Ascending aorta (tissue), 2 donors: ENCODE results near the gene SMARCE1. TPM values are rescaled to one million over a fixed set of nuclear protein-coding genes. Genes with fewer than 3 reads are reported as not detected.

ENCODE experiments used
- DNase-seq, 2 donors: peaks; one replicate each; pipeline ENCODE4 v3.0.0-alpha.2; 2019; ENCODE audit warnings: low spot score in 2 of 2
- H3K27ac ChIP-seq, 2 donors: fragments of 200-600 bp; sonication (generic); one replicate each; pipeline ENCODE4 v1.5.1; 2016 to 2017; ENCODE audit warnings: mild to moderate bottlenecking in 1 of 2
- H3K27me3 ChIP-seq: fragments of 200-600 bp; sonication (generic); one replicate; pipeline ENCODE4 v1.5.1; 2017
- H3K36me3 ChIP-seq, 2 donors: fragments of 200-600 bp; sonication (generic); one replicate each; pipeline ENCODE4 v1.5.1; 2016
- H3K4me1 ChIP-seq, 2 donors: fragments of 200-600 bp; sonication (generic); one replicate each; pipeline ENCODE4 v1.5.1; 2016 to 2017; ENCODE audit warnings: mild to moderate bottlenecking in 1 of 2
- H3K4me3 ChIP-seq, 2 donors: fragments of 200-600 bp; sonication (generic); one replicate each; pipeline ENCODE4 v1.5.1; 2016 to 2017; ENCODE audit warnings: mild to moderate bottlenecking in 1 of 2
- H3K9me3 ChIP-seq, 2 donors: fragments of 200-600 bp; sonication (generic); one replicate each; pipeline ENCODE4 v1.5.1; 2016
- CTCF ChIP-seq, 3 experiments: fragments of 200-600 bp in 2 of 3; fragments of 450-650 bp in 1 of 3; sonication (generic) in 2 of 3; IDR thresholded peaks; one replicate each; pipeline ENCODE4 v1.5.1; 2016 to 2019; ENCODE audit warnings: antibody characterized with exemption in 3 of 3, mild to moderate bottlenecking in 1 of 3, moderate library complexity in 1 of 3
- intact Hi-C: fragments of 100-400 bp; cut with DNase I; formaldehyde crosslinking; loops from one replicate; pipeline ENCODE4 v1.15.1; 2023
- total RNA-seq: library from RNA; depleted of rRNA; stranded (reverse); fragments of >200 nt; gene quantifications from one replicate; pipeline ENCODE4 v1.1.0, GENCODE V29; 2016

SMARCE1 gene
- total RNA-seq, 1 donor from 2014 or later: 147 TPM

DNA sequence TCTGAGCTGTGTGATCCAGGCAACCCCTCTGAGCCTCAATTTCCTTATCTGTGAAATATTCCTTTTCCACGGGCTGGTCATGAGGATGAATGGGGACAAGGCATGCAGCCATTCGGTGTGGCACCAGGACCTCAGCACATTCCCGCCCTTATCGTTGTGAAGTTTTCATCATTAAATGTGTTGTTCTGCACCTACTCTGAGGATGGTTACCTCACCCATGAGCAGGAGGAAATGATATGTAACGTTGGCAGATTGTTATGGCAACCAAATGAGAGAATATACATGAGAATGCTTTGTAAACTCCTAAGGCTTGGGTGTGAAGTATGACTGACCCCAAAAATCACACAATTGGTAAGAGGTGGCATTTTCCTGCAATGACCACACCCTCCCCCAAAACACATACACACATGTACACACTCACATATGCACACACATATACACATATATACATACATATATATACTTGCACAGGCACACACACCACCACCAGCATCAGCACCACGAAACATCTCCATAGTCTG lies 39.5 kb downstream of the SMARCE1 start:
- DNase-seq: no peak
- TF ChIP-seq CTCF (IDR thresholded peaks at IDR 0.05): no peak
- no peaks in the 10 kb centered on the region for H3K36me3 ChIP-seq

DNA sequence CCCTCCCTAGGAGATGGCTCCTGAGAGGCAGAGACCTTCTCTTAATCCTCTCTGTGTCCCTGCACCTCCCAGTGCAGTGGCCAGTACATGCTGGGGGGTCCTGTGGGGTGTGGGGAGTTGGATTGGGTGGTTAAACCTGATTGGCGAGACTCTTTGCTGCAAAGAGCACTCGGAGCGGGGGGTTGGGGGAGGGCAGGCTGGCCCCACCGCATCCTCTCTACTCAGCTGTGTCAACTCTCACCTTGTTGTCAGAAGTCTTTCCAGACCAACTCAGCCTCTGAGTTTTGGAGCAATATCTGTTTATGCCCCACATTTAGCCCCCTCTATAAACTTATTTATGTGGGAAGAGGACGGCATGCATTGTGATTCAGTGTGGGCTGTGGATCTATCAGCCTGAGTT lies 40.0 kb downstream of the SMARCE1 start:
- H3K27me3 ChIP-seq: no peaks in the 10 kb centered on the region

More for the DNA sequence above, 39.5 kb downstream of the SMARCE1 start:
- no peaks in the 10 kb centered on the region for H3K27me3 ChIP-seq
- H3K4me3 ChIP-seq: no peak overlapping the region
- intact Hi-C loops: no loop called here
- H3K9me3 ChIP-seq: no peaks in the 10 kb centered on the region
- H3K27ac ChIP-seq: no peak overlapping the region
- no peaks in the 10 kb centered on the region for H3K4me1 ChIP-seq

DNA sequence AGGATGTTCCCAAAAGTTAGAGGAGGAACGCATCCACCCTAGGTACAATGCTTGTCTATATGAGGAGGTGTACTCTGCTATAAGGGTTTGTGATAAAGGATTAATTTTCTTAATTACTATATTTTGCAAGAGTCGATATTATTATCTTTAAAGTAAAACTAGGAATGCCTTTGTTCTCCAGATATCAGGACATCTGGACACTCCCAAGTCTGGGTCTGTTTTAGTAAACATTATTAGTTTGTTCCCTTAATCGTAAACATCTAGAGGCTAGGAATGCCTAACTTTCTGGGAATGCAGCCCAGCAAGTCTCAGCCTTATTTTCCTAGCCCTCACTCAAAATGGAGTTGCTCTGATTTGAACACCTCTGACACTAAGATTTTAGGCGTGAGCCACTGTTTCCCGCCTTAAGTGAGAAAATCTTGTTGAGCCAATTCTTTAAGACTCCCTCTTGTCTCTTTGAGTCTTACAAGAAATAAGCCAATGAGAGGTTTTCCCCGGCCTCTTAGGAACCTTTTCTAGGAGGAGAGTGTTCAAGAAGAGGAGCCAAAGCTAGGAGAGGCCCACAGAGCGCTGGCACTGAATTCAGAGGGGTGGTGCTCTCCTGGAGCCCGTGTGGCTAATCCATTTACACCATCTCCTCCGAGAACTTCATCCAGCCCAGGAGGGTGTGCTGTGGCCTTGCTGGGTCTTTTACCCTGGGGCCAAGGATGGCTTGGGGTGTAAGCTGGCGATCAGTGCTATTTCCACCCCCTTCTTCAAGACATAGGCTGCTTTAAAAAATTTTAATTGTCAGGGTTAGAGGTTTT lies 40.9 kb downstream of the SMARCE1 start:
- no peaks in the 10 kb centered on the region for H3K27me3 ChIP-seq
- TF ChIP-seq CTCF (IDR thresholded peaks at IDR 0.05): no peak
- no peaks in the 10 kb centered on the region for H3K4me1 ChIP-seq
- DNase-seq: no peak
- H3K9me3 ChIP-seq: no peaks in the 10 kb centered on the region
- H3K36me3 ChIP-seq: no peaks in the 10 kb centered on the region
- intact Hi-C loops: no loop called here
- H3K27ac ChIP-seq: no peak overlapping the region
- H3K4me3 ChIP-seq: no peak overlapping the region

More for the DNA sequence above, 40.0 kb downstream of the SMARCE1 start:
- no peak for DNase-seq
- TF ChIP-seq CTCF (IDR thresholded peaks at IDR 0.05): no peak
- Histone ChIP-seq H3K9me3 (no peaks in the 10 kb centered on the region), H3K4me3 (no peak overlapping the region), H3K36me3 (no peaks in the 10 kb centered on the region), H3K4me1 (no peaks in the 10 kb centered on the region), H3K27ac (no peak overlapping the region)
- intact Hi-C loops: no loop called here

DNA sequence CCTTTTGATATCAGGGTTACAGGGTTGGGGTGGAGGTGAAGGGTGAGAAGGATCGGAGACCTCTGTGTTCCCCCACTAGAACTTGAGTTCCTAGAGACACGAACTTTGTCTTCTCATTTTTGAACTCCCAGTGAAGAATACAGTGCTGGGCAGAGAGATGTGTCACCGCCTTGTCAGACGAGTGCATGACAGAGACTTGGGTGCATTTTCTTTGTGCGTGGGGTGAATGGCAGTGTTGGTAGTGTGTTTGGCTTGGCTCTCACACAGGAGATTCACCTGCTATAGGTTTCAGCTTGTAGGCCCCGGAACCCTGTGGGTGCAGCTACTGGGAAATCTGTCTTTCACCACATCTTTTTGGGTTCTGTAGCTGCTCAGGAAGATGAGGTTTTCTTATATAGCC lies 42.3 kb downstream of the SMARCE1 start:
- no peaks in the 10 kb centered on the region for H3K9me3 ChIP-seq
- no peaks in the 10 kb centered on the region for H3K36me3 ChIP-seq
- intact Hi-C loops: no loop called here
- TF ChIP-seq CTCF (IDR thresholded peaks at IDR 0.05): no peak
- H3K4me3 ChIP-seq: no peak overlapping the region
- DNase-seq: no peak
- no peaks in the 10 kb centered on the region for H3K4me1 ChIP-seq
- no peaks in the 10 kb centered on the region for H3K27me3 ChIP-seq
- H3K27ac ChIP-seq: no peak overlapping the region

DNA sequence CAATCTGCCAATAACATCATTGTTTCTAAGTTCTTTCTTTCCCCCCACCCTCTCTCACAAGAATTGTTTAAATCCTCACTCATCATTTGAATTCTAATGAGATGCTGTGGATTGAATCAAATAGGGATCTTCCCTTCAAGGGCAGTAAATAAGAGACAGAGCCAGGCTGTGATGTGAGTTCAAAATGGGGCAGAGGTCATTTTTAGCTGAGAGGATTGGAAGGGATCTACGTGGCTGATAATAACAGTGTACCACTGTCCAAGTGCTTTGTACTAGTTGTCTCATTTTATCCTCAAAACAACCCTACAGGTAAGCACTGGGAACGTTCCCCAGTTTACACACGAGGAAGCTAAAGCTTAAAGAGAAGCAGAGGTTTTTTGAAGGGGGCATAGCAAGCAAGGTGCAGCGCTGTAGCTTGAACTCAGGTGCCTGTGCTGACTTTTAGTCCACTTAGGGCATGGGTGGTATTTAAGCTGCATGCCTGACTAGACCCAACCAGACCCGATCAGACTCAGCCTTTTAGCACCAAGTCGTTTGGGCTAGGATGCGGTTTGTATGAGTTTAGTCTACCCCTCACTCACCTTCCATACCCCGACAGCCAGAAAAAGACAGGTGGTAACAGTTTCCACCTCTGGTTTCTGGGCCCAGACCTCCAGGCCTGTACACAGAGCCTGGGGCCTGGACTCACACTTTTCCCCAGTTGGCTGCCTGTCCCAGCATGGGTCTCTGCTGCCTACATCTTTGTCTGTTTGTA lies 43.1 kb downstream of the SMARCE1 start:
- H3K27ac ChIP-seq: no peak overlapping the region
- no peak for DNase-seq
- H3K27me3 ChIP-seq: no peaks in the 10 kb centered on the region
- no peaks in the 10 kb centered on the region for H3K36me3 ChIP-seq
- no peaks in the 10 kb centered on the region for H3K4me1 ChIP-seq
- no peaks in the 10 kb centered on the region for H3K9me3 ChIP-seq
- H3K4me3 ChIP-seq: no peak overlapping the region
- TF ChIP-seq CTCF (IDR thresholded peaks at IDR 0.05): no peak
- intact Hi-C loops: no loop called here
